ENCODE measurements around the gene NHEJ1. TPM values are rescaled to one million over a fixed set of nuclear protein-coding genes. Genes with fewer than 3 reads are reported as not detected.
A peak's percentile ranks its signal among the peaks of the same experiment; 100 is the strongest.

NHEJ1 gene
- total and polyA plus RNA-seq, 2 of the 13 experiments (the other 11 are each of a cell fraction or from before 2014, with no cell fraction given): 30.0 to 30.7 TPM

GRCh38 chr2:219207884-219208740 lies 47.5 kb upstream of the NHEJ1 start (continued):
- TF ChIP-seq ZNF280D (CRISPR knock-in tag; IDR thresholded peaks at IDR 0.05) (0 out of 2 replicates have a peak, but pooled peaks have one; percentile 19), CEBPB (IDR thresholded peaks at IDR 0.05; ENCODE audit: borderline replicate concordance, low read depth, low read length) (peak; percentile 61; the same call in 1 of the 2 replicates), ZNF569 (CRISPR knock-in tag; IDR thresholded peaks at IDR 0.05; ENCODE audit: borderline replicate concordance) (no peak), GATA4 (IDR thresholded peaks at IDR 0.05; ENCODE audit: borderline replicate concordance, low read depth) (0 out of 2 replicates have a peak, but pooled peaks have one; percentile 29), ZMYM3 (CRISPR knock-in tag; IDR thresholded peaks at IDR 0.05) (peak; percentile 29), ZNF720 (CRISPR knock-in tag; IDR thresholded peaks at IDR 0.05) (no peak), MIER3 (CRISPR knock-in tag; IDR thresholded peaks at IDR 0.05; ENCODE audit: borderline replicate concordance) (no peak), ZSCAN9 (CRISPR knock-in tag; IDR thresholded peaks at IDR 0.05; ENCODE audit: borderline replicate concordance) (peak; percentile 62; the same call in 1 of the 2 replicates), CBX5 (CRISPR knock-in tag; IDR thresholded peaks at IDR 0.05; ENCODE audit: borderline replicate concordance) (peak; percentile 62; the same call in 1 of the 2 replicates), JUND (CRISPR knock-in tag; IDR thresholded peaks at IDR 0.05) (peak; percentile 53; the same call in 1 of the 2 replicates), HNF4G (IDR thresholded peaks at IDR 0.05; ENCODE audit: borderline replicate concordance, low read depth, low read length) (peak; percentile 89), HNF4G (CRISPR knock-in tag; IDR thresholded peaks at IDR 0.05; ENCODE audit: borderline replicate concordance, low read depth) (peak; percentile 96; the same call in 1 of the 2 replicates), KLF12 (CRISPR knock-in tag; IDR thresholded peaks at IDR 0.05; ENCODE audit: borderline replicate concordance) (no peak), ZMAT5 (CRISPR knock-in tag; IDR thresholded peaks at IDR 0.05; ENCODE audit: borderline replicate concordance, low read depth) (no peak), LCORL (IDR thresholded peaks at IDR 0.05) (no peak), LCORL (CRISPR knock-in tag; IDR thresholded peaks at IDR 0.05) (peak; percentile 91), FOXP1 (IDR thresholded peaks at IDR 0.05) (no peak), FOXP1 (CRISPR knock-in tag; IDR thresholded peaks at IDR 0.05) (peak; percentile 65), ZNF441 (CRISPR knock-in tag; IDR thresholded peaks at IDR 0.05; ENCODE audit: borderline replicate concordance) (no peak), ZBTB2 (CRISPR knock-in tag; IDR thresholded peaks at IDR 0.05; ENCODE audit: low read depth) (no peak), BCLAF1 (IDR thresholded peaks at IDR 0.05) (no peak)

Measured in HepG2 (cell line).